ENCODE measurements around the gene TCF4. TPM values are rescaled to one million over a fixed set of nuclear protein-coding genes. Genes with fewer than 3 reads are reported as not detected.

TCF4 gene
- total RNA-seq, 1 experiment from 2014 or later, result 143 TPM

GRCh38 chr18:55515941-55516710 is 71.9 kb downstream of the TCF4 start:
- Histone ChIP-seq H3K9me3 (ENCODE audit: low read depth, low read length, poor library complexity, severe bottlenecking) (no peaks in the 10 kb centered on the region), H3K4me3 (ENCODE audit: low read depth, low read length, poor library complexity, severe bottlenecking) (no peak overlapping the region), H3K27ac (ENCODE audit: low read depth, low read length, poor library complexity, severe bottlenecking) (no peak overlapping the region), H3K4me1 (ENCODE audit: insufficient read depth, low read length, poor library complexity, severe bottlenecking) (peaks cover 36% of the 10 kb centered on the region), H3K36me3 (ENCODE audit: insufficient read depth, low read length, poor library complexity, severe bottlenecking) (no peaks in the 10 kb centered on the region), H3K27me3 (replicated peaks; ENCODE audit: insufficient read depth, low read depth, low read length, poor library complexity) (no peaks in the 10 kb centered on the region)
- BruUV-seq (replicated peaks), result no TSS peak
- intact Hi-C loops (cut with micrococcal nuclease; ENCODE audit: unreplicated experiment), result no loop called here
- TF ChIP-seq EZH2 (IDR thresholded peaks at IDR 0.05; ENCODE audit: borderline replicate concordance, low read depth, low read length, poor library complexity, severe bottlenecking) (no peak), CTCF (conservative IDR thresholded peaks at IDR 0.05; ENCODE audit: low read depth, low read length) (no peak)
- no peak for DNase-seq (ENCODE audit: low spot score)
- ChIA-PET CTCF (no interaction called here), POLR2A (ENCODE audit: low non-redundant PET) (no interaction called here)

DNA sequence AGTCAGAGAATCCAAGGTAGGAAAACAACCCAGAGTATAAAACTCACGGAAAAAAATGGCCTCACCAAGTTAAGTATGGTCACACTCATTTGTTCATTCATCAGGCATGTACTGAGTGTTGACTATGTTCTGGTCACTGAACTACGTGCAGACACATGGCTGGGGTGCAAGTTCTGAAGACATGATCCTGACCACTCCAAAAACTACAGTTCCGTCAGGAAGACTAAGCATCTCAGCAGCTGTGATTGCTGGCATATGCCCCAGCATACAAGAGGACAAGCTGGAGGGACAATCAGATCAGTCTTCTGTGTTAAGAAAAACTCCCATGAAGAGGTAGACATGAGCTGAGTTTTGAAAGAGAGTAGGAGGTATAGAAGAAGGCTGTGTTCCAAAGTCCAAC is 72.8 kb downstream of the TCF4 start:
- peaks cover 38% of the 10 kb centered on the region for H3K4me1 ChIP-seq (ENCODE audit: insufficient read depth, low read length, poor library complexity, severe bottlenecking)
- intact Hi-C loops (cut with micrococcal nuclease; ENCODE audit: unreplicated experiment), result no loop called here
- DNase-seq (ENCODE audit: low spot score), result no peak
- H3K36me3 ChIP-seq (ENCODE audit: insufficient read depth, low read length, poor library complexity, severe bottlenecking), result no peaks in the 10 kb centered on the region
- no peak overlapping the region for H3K27ac ChIP-seq (ENCODE audit: low read depth, low read length, poor library complexity, severe bottlenecking)
- BruUV-seq (replicated peaks), result no TSS peak
- CTCF ChIA-PET, result no interaction called here
- TF ChIP-seq CTCF (conservative IDR thresholded peaks at IDR 0.05; ENCODE audit: low read depth, low read length), result no peak
- no peak for TF ChIP-seq EZH2 (IDR thresholded peaks at IDR 0.05; ENCODE audit: borderline replicate concordance, low read depth, low read length, poor library complexity, severe bottlenecking)
- no peak overlapping the region for H3K4me3 ChIP-seq (ENCODE audit: low read depth, low read length, poor library complexity, severe bottlenecking)
- H3K27me3 ChIP-seq (replicated peaks; ENCODE audit: insufficient read depth, low read depth, low read length, poor library complexity), result no peaks in the 10 kb centered on the region
- H3K9me3 ChIP-seq (ENCODE audit: low read depth, low read length, poor library complexity, severe bottlenecking), result no peaks in the 10 kb centered on the region
- POLR2A ChIA-PET (ENCODE audit: low non-redundant PET), result no interaction called here

DNA sequence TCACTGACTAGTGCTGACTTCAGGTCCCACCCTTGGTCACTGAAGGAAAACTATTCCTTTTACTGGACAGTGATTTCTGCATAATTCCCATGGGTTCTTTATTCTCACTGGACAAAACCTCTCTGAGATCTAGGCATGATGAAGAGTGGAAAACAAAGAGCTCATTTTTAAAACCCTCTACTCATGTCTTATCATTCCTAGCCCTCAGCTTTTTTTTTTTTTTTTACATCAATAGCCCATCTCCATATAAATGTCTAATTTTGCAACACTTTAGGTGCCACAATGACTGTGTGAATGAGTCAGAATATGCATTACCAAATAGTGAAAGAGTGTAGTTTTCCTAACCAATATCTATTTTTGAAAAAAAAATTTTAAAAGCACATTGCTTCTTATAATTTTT is 74.8 kb downstream of the TCF4 start:
- no peak for TF ChIP-seq CTCF (conservative IDR thresholded peaks at IDR 0.05; ENCODE audit: low read depth, low read length)
- no peak for TF ChIP-seq EZH2 (IDR thresholded peaks at IDR 0.05; ENCODE audit: borderline replicate concordance, low read depth, low read length, poor library complexity, severe bottlenecking)
- intact Hi-C loops (cut with micrococcal nuclease; ENCODE audit: unreplicated experiment), result no loop called here
- no peaks in the 10 kb centered on the region for H3K36me3 ChIP-seq (ENCODE audit: insufficient read depth, low read length, poor library complexity, severe bottlenecking)
- H3K27ac ChIP-seq (ENCODE audit: low read depth, low read length, poor library complexity, severe bottlenecking), result peak overlapping the region; percentile 35
- BruUV-seq (replicated peaks), result no TSS peak
- no peak overlapping the region for H3K4me3 ChIP-seq (ENCODE audit: low read depth, low read length, poor library complexity, severe bottlenecking)
- ChIA-PET CTCF (no interaction called here), POLR2A (ENCODE audit: low non-redundant PET) (no interaction called here)
- peaks cover 57% of the 10 kb centered on the region for H3K4me1 ChIP-seq (ENCODE audit: insufficient read depth, low read length, poor library complexity, severe bottlenecking)
- H3K9me3 ChIP-seq (ENCODE audit: low read depth, low read length, poor library complexity, severe bottlenecking), result no peaks in the 10 kb centered on the region
- DNase-seq (ENCODE audit: low spot score), result no peak
- no peaks in the 10 kb centered on the region for H3K27me3 ChIP-seq (replicated peaks; ENCODE audit: insufficient read depth, low read depth, low read length, poor library complexity)

All from A673 (cell line).